Astrocyte of the cerebellum (primary cell): ENCODE measurements around the gene COL23A1.

ENCODE experiments used
- DNase-seq: peaks from one replicate; pipeline ENCODE4 v3.0.0-alpha.2; 2011; ENCODE audit warnings: low read depth
- H3K4me3 ChIP-seq: 2 replicates; pipeline ENCODE4 v1.5.1; 2011; ENCODE audit warnings: mild to moderate bottlenecking, low read depth, low read length, moderate library complexity
- CTCF ChIP-seq: IDR thresholded peaks from 2 replicates; pipeline ENCODE4 v1.5.1; 2012; ENCODE audit warnings: low read length, low read depth, moderate library complexity, mild to moderate bottlenecking; ENCODE audit errors: missing control alignments
- in situ Hi-C: cut with HindIII; loops from 2 replicates; pipeline ENCODE4 v1.10.0; 2017; ENCODE audit warnings: low sequenced_read_pairs

The COL23A1 gene

DNA sequence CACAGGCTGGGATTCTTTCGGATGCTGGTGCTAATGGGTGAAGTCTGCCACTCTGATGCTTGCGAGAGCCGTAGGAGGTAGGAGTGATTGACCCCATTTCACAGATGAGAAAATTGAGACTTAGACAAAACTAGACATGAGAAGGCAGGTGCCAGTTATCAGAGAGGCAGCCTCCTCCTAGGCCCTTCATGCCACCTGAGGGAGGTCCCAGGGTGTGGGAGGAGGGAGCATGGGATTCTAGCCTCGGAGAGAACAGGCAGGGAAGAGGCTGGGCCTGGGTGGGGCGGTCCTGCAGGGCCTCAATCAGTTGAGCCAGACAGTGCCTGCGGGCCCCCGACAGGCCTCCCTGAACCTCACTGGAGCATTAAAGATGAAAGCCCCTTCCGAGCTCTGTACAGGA, 112.4 kb downstream of the COL23A1 start:
- no peak for DNase-seq

GRCh38 chr5:178476972-178477754, 113.0 kb downstream of the COL23A1 start:
- no peak for DNase-seq
- no peak for TF ChIP-seq CTCF
- in situ Hi-C loops, result no loop called here
- no peak overlapping the region for H3K4me3 ChIP-seq

More for the DNA sequence above, 112.4 kb downstream of the COL23A1 start:
- H3K4me3 ChIP-seq, result no peak overlapping the region
- in situ Hi-C loops, result no loop called here
- no peak for TF ChIP-seq CTCF

DNA sequence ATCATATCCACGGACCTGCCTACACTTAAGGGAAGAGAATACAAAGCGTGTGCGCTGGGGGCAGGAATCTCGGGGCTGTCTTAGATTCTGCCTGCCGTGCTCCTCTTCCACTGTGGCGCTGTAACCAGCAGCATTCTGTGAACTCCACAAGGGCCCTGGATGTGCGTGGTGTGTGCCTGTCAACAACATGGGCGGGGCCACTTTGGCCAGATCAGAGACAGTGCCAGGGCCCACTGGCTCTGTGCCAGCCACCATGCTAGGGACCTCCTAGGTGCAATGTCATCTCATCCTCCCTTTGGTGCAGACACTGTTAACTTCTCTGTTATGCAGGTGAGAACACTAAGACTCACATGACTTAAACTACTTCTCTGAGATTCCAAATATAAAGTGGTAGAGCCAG, 113.7 kb downstream of the COL23A1 start:
- TF ChIP-seq CTCF, result no peak
- in situ Hi-C loops, result no loop called here
- no peak overlapping the region for H3K4me3 ChIP-seq
- no peak for DNase-seq

GRCh38 chr5:178475422-178475821, 114.8 kb downstream of the COL23A1 start:
- DNase-seq, result no peak
- in situ Hi-C loops, result no loop called here
- no peak overlapping the region for H3K4me3 ChIP-seq
- TF ChIP-seq CTCF, result no peak

DNA sequence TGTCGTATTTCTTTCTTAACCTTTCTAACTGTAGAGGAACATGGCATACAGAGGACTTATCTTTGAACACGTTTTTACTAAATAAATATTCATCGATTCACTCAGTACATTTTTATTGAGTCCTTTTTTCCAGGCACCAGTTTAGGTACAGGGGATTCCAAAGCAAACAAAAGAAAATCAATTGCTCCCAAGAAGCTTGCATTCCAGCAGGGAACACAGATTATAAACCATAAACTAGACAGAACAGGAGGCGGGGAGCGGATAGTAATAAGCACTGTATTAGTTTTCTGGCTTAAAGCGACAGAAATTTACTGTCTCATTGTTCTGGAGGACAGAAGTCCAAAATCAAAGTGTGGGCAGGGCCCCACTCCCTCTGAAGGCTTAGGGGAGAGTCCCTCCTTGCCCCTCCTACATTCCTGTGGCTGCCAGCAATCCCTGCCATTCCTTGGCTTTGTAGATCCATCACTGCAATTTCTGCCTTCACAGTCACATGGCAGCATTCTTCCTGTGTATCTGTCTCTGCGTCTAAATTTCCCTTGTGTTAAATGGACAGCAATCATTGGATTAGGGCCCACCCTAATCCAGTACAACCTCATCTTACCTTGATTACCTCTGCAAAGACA, 115.5 kb downstream of the COL23A1 start:
- no peak for TF ChIP-seq CTCF
- H3K4me3 ChIP-seq, result no peak overlapping the region
- DNase-seq, result no peak
- in situ Hi-C loops, result no loop called here

DNA sequence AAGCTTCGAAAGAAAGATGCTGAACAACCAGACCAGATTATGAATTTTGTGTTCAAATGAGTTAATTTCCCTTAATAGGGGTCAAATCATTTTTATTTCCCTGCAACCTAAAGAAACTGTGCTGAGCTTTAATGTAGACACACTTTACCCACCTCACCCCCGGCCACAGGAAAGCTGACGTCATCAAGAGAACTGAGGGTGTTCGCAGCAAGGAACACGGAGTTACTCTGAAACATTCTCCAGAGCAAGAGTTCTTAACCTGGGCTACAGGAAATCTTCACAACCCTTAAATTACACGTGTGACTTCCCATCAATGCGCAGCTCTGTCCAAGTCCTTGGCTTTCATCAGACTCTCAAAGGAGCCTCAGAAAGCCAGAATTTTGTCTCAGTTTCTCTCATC, 116.3 kb downstream of the COL23A1 start:
- no peak for TF ChIP-seq CTCF
- H3K4me3 ChIP-seq, result no peak overlapping the region
- DNase-seq, result no peak
- in situ Hi-C loops, result no loop called here
